Lung (tissue), 12 donors: Measurements from ENCODE around the gene TFR2. TPM values are rescaled to one million over a fixed set of nuclear protein-coding genes. Genes with fewer than 3 reads are reported as not detected.

ENCODE experiments used
- ATAC-seq: fragments of 200-7000 bp; cut with Tn5 transposase; one replicate; pipeline ENCODE4 v1.9.1; 2020; ENCODE audit warnings: moderate number of reproducible peaks; ENCODE audit not compliant: insufficient read depth, low FRiP score
- DNase-seq, 3 donors: peaks; one replicate each; pipeline ENCODE4 v3.0.0-alpha.2; 2013 to 2017
- H3K27ac ChIP-seq, 2 donors: one replicate each; pipeline ENCODE4 v1.5.1; 2013; ENCODE audit warnings: mild to moderate bottlenecking in 2 of 2, moderate library complexity in 2 of 2, control low read depth in 1 of 2, inconsistent platforms in 1 of 2, low read depth in 1 of 2, low read length in 1 of 2
- H3K27me3 ChIP-seq, 3 donors: one replicate each; pipeline ENCODE4 v1.5.1; 2013; ENCODE audit warnings: low read length in 2 of 3; ENCODE audit not compliant: control insufficient read depth in 3 of 3, insufficient read depth in 3 of 3
- H3K36me3 ChIP-seq, 4 donors: one replicate each; pipeline ENCODE4 v1.5.1; 2013; ENCODE audit warnings: low read length in 4 of 4, mild to moderate bottlenecking in 1 of 4, moderate library complexity in 1 of 4; ENCODE audit not compliant: control insufficient read depth in 4 of 4, insufficient read depth in 4 of 4
- H3K4me1 ChIP-seq, 5 donors: one replicate each; pipeline ENCODE4 v1.5.1; 2013; ENCODE audit warnings: low read length in 5 of 5, mild to moderate bottlenecking in 2 of 5, moderate library complexity in 1 of 5; ENCODE audit not compliant: control insufficient read depth in 5 of 5, insufficient read depth in 5 of 5
- H3K4me3 ChIP-seq: one replicate; pipeline ENCODE4 v1.5.1; 2013; ENCODE audit warnings: mild to moderate bottlenecking, control low read depth, moderate library complexity
- H3K9ac ChIP-seq, 2 donors: one replicate each; pipeline ENCODE4 v1.5.1; 2013; ENCODE audit warnings: low read length in 2 of 2, control low read depth in 1 of 2; ENCODE audit not compliant: insufficient read depth in 1 of 2
- H3K9me3 ChIP-seq, 4 donors: one replicate each; pipeline ENCODE4 v1.5.1; 2013; ENCODE audit warnings: low read length in 3 of 4, mild to moderate bottlenecking in 1 of 4, moderate library complexity in 1 of 4; ENCODE audit not compliant: control insufficient read depth in 4 of 4, insufficient read depth in 3 of 4
- CTCF ChIP-seq: IDR thresholded peaks from 2 replicates; pipeline ENCODE4 v1.5.1; 2012; ENCODE audit warnings: mild to moderate bottlenecking; ENCODE audit errors: control extremely low read depth, extremely low read depth
- WGBS, 2 donors: extraction: QIAGEN DNeasy Blood & Tissue Kit; methylation state at CpG; one replicate each; pipeline ENCODE4 v1.1.7; 2013; 5-methylcytosine and 5-hydroxymethylcytosine counted together
- polyA plus RNA-seq, 2 donors: library from polyadenylated mRNA; stranded (reverse); fragments of 200-250 nt; gene quantifications; one replicate each; pipeline ENCODE4 v1.2.1, GENCODE V29; 2013
- total RNA-seq, 2 donors: library from RNA; depleted of rRNA in 1 of 2; stranded (reverse); fragments of >200 nt in 1 of 2; gene quantifications; one replicate each; pipeline ENCODE4 v1.2.1, GENCODE V29; 2014 to 2021
- donor health status: control.
- donor health status: control.
- donor health status: Bipolar disorder and iron deficiency.
- donor health status: healthy.
- donor health status: DM: yes; HTN: yes; CAD: no.

Gene TFR2
- total and polyA plus RNA-seq, 4 donors = 0.33 to 2.1 (median 1.3) TPM

GRCh38 chr7:100577507-100577906, 63.8 kb downstream of the TFR2 start:
- Histone ChIP-seq H3K9ac (no peak overlapping the region), H3K36me3 (peaks cover 27 to 89% (median 39%) of the 10 kb centered on the region in 4 donors), H3K9me3 (peaks cover 0 to 2% (median 0%) of the 10 kb centered on the region in 4 donors), H3K4me1 (peaks cover 0 to 13% (median 2%) of the 10 kb centered on the region in 5 donors), H3K27me3 (no peaks in the 10 kb centered on the region), H3K27ac (no peak overlapping the region), H3K4me3 (no peak overlapping the region)
- 95 to 96% methylated on average over 14 of the region's 14 CpGs for WGBS, 2 donors
- no peak for TF ChIP-seq CTCF
- no peak for DNase-seq
- no peak for ATAC-seq

DNA sequence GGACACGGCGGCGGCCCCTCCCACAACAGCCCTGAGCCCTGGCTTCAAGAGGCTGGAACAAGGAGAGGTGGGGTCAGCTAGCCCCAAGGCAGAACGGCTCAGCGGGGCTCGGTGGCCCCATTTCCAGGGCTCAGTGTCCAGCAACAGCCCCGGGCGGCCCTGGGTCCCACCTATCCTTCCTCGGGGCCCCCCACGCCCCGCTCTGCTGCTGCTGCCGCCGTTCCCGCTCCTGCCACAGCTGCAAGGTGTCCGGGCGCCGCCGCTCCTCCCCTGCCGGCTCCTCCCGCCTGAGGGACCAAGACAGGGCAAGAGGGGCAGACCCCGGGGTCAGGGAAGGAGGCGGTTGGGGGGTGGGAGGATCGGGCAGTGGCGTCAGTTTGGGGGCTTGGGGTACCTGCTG, 64.2 kb downstream of the TFR2 start:
- Histone ChIP-seq H3K36me3 (peaks cover 27 to 90% (median 38%) of the 10 kb centered on the region in 4 donors), H3K9me3 (peaks cover 0 to 2% (median 0%) of the 10 kb centered on the region in 4 donors), H3K9ac (no peak overlapping the region), H3K27ac (no peak overlapping the region), H3K4me3 (no peak overlapping the region), H3K4me1 (peaks cover 0 to 15% (median 2%) of the 10 kb centered on the region in 5 donors), H3K27me3 (no peaks in the 10 kb centered on the region)
- DNase-seq (no peak), ATAC-seq (no peak)
- WGBS, 2 donors = 93 to 96% methylated on average over 23 to 24 of the region's 24 CpGs
- no peak for TF ChIP-seq CTCF

- Histone ChIP-seq H3K4me1 (peaks cover 0 to 13% (median 0%) of the 10 kb centered on the region in 5 donors), H3K9me3 (peaks cover 0 to 2% (median 0%) of the 10 kb centered on the region in 4 donors), H3K27me3 (no peaks in the 10 kb centered on the region), H3K36me3 (peaks cover 25 to 84% (median 34%) of the 10 kb centered on the region in 4 donors), H3K9ac (no peak overlapping the region), H3K4me3 (no peak overlapping the region), H3K27ac (no peak overlapping the region)
- no peak for TF ChIP-seq CTCF
- DNase-seq (no peak), ATAC-seq (no peak)
- WGBS, 2 donors = 94 to 97% methylated on average over 13 of the region's 13 CpGs
Measured at GRCh38 chr7:100576384-100576993, 64.9 kb downstream of the TFR2 start.
